HG03571 (cell line): ENCODE data around the gene ATG3.
A peak's percentile ranks its signal among the peaks of the same experiment; 100 is the strongest.
"Not testable (repeated sequence)": the region's sequence is repeated elsewhere in the genome, so short reads cannot be mapped to it uniquely, and the experiment has no call there.

ENCODE experiments used
- ATAC-seq: cut with Tn5 transposase; IDR thresholded peaks from one replicate; pipeline ENCODE4 v1.9.1; 2021; ENCODE audit not compliant: unreplicated experiment

The ATG3 gene

GRCh38 chr3:112564247-112564939 lies 2.6 kb upstream of the ATG3 start:
- not testable (repeated sequence) for ATAC-seq

GRCh38 chr3:112561484-112561733 lies 353 bp downstream of the ATG3 start:
- ATAC-seq, result peak; percentile 43

- ATAC-seq, result peak; percentile 26
Measured at GRCh38 chr3:112560721-112561483, 860 bp downstream of the ATG3 start.

GRCh38 chr3:112560307-112560706 lies 1.5 kb downstream of the ATG3 start:
- ATAC-seq, result no peak

- no peak for ATAC-seq
Measured at GRCh38 chr3:112557976-112558375, 3.8 kb downstream of the ATG3 start.

GRCh38 chr3:112555535-112556170 lies 6.1 kb downstream of the ATG3 start:
- no peak for ATAC-seq

GRCh38 chr3:112550859-112551258 lies 10.9 kb downstream of the ATG3 start:
- ATAC-seq, result no peak

GRCh38 chr3:112546216-112546759 lies 15.5 kb downstream of the ATG3 start:
- no peak for ATAC-seq

GRCh38 chr3:112539825-112540650 lies 21.7 kb downstream of the ATG3 start:
- peak; percentile 83 for ATAC-seq

- ATAC-seq, result no peak
Measured at GRCh38 chr3:112531358-112531781, 30.4 kb downstream of the ATG3 start.

GRCh38 chr3:112530573-112530972 lies 31.2 kb downstream of the ATG3 start:
- ATAC-seq, result no peak

GRCh38 chr3:112524127-112524526 lies 37.6 kb downstream of the ATG3 start:
- not testable (repeated sequence) for ATAC-seq

- ATAC-seq, result peak; percentile 35
Measured at GRCh38 chr3:112519424-112520001, 42.2 kb downstream of the ATG3 start.

GRCh38 chr3:112518970-112519369 lies 42.8 kb downstream of the ATG3 start:
- not testable (repeated sequence) for ATAC-seq

GRCh38 chr3:112514527-112515128 lies 47.1 kb downstream of the ATG3 start:
- peak; percentile 99 for ATAC-seq

- ATAC-seq, result no peak
Measured at GRCh38 chr3:112512320-112512719, 49.4 kb downstream of the ATG3 start.

GRCh38 chr3:112508860-112509259 lies 52.9 kb downstream of the ATG3 start:
- no peak for ATAC-seq

GRCh38 chr3:112508261-112508660 lies 53.5 kb downstream of the ATG3 start:
- no peak for ATAC-seq

- no peak for ATAC-seq
Measured at GRCh38 chr3:112505907-112506306, 55.9 kb downstream of the ATG3 start.

- no peak for ATAC-seq
Measured at GRCh38 chr3:112504123-112504522, 57.6 kb downstream of the ATG3 start.
